Measurements from ENCODE around the gene ITGB5. TPM values are rescaled to one million over a fixed set of nuclear protein-coding genes. Genes with fewer than 3 reads are reported as not detected.

The ITGB5 gene
- total RNA-seq, 4 donors from 2014 or later = 79.2 to 122 (median 110) TPM

DNA sequence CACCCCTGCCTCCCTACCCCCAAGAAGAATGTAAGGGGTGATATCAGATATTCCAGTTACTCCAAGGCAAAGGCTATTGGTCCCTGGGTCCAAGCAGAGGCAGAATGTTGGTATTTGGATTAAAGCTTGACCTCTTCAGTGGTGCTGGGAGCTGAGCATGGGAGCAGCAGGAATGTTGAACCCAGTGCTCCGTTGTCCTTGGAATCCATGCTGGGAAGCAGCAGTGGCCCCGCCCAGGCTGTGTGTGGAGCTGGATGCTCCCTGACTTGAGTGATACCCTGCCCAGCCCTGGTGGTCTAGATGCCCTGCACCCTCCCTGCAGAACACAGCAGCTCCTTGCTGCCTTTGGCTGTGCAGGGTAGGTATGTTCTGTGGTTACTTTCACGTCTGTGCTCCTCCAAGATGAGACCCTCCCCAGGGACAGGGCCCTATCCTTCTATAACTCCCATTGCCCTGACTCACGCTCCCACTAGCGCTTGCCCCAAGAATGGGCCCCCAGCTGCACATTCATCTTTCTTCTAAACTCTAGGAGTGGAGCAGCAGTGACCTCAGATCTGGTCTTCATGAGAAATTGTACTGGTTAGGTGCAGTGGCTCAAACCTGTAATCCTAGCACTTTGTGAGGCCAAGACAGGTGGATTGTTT, 121.8 kb downstream of the ITGB5 start:
- TF ChIP-seq, protein P1, sequence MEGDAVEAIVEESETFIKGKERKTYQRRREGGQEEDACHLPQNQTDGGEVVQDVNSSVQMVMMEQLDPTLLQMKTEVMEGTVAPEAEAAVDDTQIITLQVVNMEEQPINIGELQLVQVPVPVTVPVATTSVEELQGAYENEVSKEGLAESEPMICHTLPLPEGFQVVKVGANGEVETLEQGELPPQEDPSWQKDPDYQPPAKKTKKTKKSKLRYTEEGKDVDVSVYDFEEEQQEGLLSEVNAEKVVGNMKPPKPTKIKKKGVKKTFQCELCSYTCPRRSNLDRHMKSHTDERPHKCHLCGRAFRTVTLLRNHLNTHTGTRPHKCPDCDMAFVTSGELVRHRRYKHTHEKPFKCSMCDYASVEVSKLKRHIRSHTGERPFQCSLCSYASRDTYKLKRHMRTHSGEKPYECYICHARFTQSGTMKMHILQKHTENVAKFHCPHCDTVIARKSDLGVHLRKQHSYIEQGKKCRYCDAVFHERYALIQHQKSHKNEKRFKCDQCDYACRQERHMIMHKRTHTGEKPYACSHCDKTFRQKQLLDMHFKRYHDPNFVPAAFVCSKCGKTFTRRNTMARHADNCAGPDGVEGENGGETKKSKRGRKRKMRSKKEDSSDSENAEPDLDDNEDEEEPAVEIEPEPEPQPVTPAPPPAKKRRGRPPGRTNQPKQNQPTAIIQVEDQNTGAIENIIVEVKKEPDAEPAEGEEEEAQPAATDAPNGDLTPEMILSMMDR (IDR thresholded peaks at IDR 0.05) = no peak
- no peak for TF ChIP-seq POLR2A (IDR thresholded peaks at IDR 0.05)
- H3K36me3 ChIP-seq = peaks cover 12 to 17% of the 10 kb centered on the region in 2 donors

DNA sequence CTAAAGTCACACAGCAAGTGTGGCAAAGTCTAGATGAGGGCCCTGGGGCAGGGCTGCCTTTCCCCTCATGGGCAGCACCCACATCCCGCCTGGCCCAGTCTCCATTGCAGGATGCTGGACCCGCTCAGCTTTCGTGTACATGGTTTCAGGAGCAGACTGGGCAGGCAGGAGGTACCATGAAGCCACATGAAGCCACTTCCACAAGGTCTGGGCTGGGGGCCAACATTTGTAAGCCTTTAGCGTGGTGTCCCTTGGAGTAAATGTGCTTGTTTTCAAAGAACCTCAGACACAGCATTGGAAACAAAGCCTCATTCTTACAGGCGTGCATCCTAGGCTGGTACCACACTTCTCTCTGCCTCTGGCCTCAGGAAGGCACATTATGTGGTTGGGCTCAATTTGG, 122.4 kb downstream of the ITGB5 start:
- Histone ChIP-seq H3K36me3 (peaks cover 12 to 17% of the 10 kb centered on the region in 2 donors), H3K4me3 (replicated peaks in 1 of 3) (no peak overlapping the region), H3K27me3 (no peaks in the 10 kb centered on the region), H3K4me1 (peaks cover 3 to 5% of the 10 kb centered on the region in 2 donors), H3K9me3 (no peaks in the 10 kb centered on the region), H3K27ac (no peak overlapping the region)
- WGBS, 2 donors = 76 to 90% methylated on average over 5 of the region's 5 CpGs
- intact Hi-C loops (cut with DNase I) = no loop called here
- DNase-seq = peak in 1 of 2 donors; percentile 39
- no peak for TF ChIP-seq POLR2A (IDR thresholded peaks at IDR 0.05)
- TF ChIP-seq, protein P1 (IDR thresholded peaks at IDR 0.05) = no peak

More for the DNA sequence above, 121.8 kb downstream of the ITGB5 start:
- no peaks in the 10 kb centered on the region for H3K27me3 ChIP-seq
- H3K27ac ChIP-seq = no peak overlapping the region
- H3K4me3 ChIP-seq (replicated peaks in 1 of 3) = no peak overlapping the region
- 81 to 96% methylated on average over 5 of the region's 5 CpGs for WGBS, 2 donors
- no peak for DNase-seq
- peaks cover 3 to 7% of the 10 kb centered on the region in 2 donors for H3K4me1 ChIP-seq
- no peaks in the 10 kb centered on the region for H3K9me3 ChIP-seq
- intact Hi-C loops (cut with DNase I) = no loop called here

DNA sequence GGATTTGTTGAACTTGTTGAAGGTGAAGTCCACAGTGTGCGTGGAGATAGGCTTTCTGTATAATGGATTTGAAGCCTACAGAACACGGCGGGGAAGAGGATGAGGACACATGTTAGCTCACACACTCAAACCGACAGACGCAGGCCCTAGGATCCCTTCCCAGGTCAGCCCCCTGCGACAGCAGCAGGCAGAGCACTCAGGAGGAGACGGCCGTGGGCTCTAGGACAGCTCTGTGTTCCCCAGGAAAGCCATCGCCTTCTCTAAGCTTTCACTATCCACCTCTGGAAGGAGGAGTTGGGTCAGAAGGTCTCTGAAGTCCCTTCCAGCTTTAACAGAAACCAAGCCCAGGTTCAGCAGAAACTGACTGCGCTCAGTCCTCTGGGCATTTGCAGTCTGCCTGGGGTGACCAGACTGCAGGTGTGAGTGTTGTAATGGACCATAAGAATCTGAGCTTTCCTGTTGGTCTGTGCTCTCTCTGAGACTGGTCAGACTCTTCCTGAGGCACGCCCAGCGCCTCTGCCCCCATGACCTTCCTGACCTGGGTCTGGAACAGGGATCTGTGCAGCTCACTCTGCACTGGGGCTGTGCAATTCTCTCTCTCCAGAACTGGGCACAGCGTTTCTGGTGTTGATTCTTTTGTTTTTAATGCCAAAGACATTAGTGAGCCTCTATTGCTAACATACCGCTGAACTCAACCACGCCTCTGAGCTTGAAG, 123.4 kb downstream of the ITGB5 start:
- no peaks in the 10 kb centered on the region for H3K27me3 ChIP-seq
- no peak for DNase-seq
- intact Hi-C loops (cut with DNase I) = no loop called here
- WGBS, 2 donors = 93 to 94% methylated on average over 15 of the region's 15 CpGs
- H3K36me3 ChIP-seq = peaks cover 12 to 17% of the 10 kb centered on the region in 2 donors
- H3K4me1 ChIP-seq = peaks cover 3 to 5% of the 10 kb centered on the region in 2 donors
- H3K9me3 ChIP-seq = no peaks in the 10 kb centered on the region
- H3K27ac ChIP-seq = no peak overlapping the region
- TF ChIP-seq, protein P1 (IDR thresholded peaks at IDR 0.05) = no peak
- no peak for TF ChIP-seq POLR2A (IDR thresholded peaks at IDR 0.05)
- H3K4me3 ChIP-seq (replicated peaks in 1 of 3) = no peak overlapping the region

DNA sequence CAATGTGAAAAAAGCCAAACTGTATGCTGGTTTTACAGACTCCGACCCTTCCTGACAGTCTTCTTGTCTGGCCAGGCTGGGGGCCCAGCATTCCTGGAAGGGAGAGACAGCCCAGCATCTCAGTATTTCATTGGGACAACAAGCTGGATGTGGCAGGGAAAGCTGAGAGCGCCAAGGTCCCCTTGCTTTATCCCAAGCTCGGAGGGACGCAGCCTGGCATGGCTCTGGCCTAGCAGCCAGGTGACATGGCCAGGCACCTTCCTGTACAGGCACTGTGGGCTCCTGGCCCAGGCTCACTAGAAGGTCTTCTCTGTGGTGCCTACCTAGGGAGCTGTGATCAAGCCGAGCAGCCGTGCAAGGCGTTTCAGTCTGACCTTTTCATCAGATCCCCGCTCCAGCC, 124.0 kb downstream of the ITGB5 start:
- Histone ChIP-seq H3K27ac (no peak overlapping the region), H3K4me3 (replicated peaks in 1 of 3) (no peak overlapping the region), H3K27me3 (no peaks in the 10 kb centered on the region), H3K36me3 (peaks cover 6 to 15% of the 10 kb centered on the region in 2 donors), H3K4me1 (peaks cover 3 to 5% of the 10 kb centered on the region in 2 donors), H3K9me3 (no peaks in the 10 kb centered on the region)
- intact Hi-C loops (cut with DNase I) = no loop called here
- TF ChIP-seq POLR2A (IDR thresholded peaks at IDR 0.05) = no peak
- TF ChIP-seq, protein P1 (IDR thresholded peaks at IDR 0.05) = no peak
- no peak for DNase-seq
- 95 to 98% methylated on average over 5 to 6 of the region's 8 CpGs for WGBS, 2 donors

DNA sequence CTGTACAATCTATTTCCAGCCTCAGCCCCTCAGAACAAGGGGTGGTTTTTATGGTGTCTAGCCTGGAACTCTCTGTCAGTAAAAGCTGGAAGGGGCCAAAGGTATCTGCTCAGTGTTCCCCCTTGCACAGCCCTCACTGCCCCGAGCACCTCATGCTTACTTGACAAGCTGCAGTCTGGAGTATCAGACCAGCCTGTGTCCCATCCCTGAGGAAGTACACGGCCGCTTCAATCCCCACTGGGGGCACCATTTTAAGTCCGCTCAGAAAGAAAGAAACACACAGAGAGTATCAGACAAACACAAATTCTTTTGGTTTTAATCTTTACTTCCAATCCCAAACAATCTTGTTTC, 124.5 kb downstream of the ITGB5 start:
- Histone ChIP-seq H3K4me3 (replicated peaks in 1 of 3) (no peak overlapping the region), H3K36me3 (peaks cover 6 to 11% of the 10 kb centered on the region in 2 donors), H3K4me1 (peaks cover 3 to 5% of the 10 kb centered on the region in 2 donors), H3K27ac (no peak overlapping the region), H3K27me3 (no peaks in the 10 kb centered on the region), H3K9me3 (no peaks in the 10 kb centered on the region)
- no peak for TF ChIP-seq POLR2A (IDR thresholded peaks at IDR 0.05)
- TF ChIP-seq, protein P1 (IDR thresholded peaks at IDR 0.05) = no peak
- intact Hi-C loops (cut with DNase I) = no loop called here
- WGBS, 2 donors = 84 to 97% methylated on average over 4 of the region's 4 CpGs
- DNase-seq = no peak
